GM19463 (cell line): ENCODE data around the gene ARHGAP33.

ENCODE experiments used
- ATAC-seq: cut with Tn5 transposase; IDR thresholded peaks from one replicate; pipeline ENCODE4 v1.9.1; 2021; ENCODE audit warnings: mild to moderate bottlenecking, moderate library complexity; ENCODE audit not compliant: unreplicated experiment

ARHGAP33 gene

GRCh38 chr19:35738887-35739229 is 36.5 kb upstream of the ARHGAP33 start:
- no peak for ATAC-seq

- ATAC-seq = no peak
Measured at GRCh38 chr19:35739275-35740107, 35.9 kb upstream of the ARHGAP33 start.

DNA sequence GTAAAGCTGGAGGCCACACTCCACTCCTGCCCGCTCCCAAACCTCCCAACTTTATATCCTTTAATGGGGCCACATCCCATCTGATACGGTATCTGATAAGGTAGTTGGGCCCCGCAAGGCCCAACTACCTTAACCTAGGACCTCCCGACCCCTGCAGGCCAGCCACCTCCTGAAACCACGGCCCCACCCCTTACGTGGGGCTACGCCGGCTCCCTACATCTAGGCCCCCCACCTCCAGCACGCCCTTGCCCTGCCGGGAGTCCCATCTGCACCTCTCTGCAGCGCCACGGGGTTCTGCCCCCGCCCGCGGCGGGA is 35.3 kb upstream of the ARHGAP33 start:
- peak; percentile 16 for ATAC-seq

- ATAC-seq = peak; percentile 62
Measured at GRCh38 chr19:35740423-35741202, 34.8 kb upstream of the ARHGAP33 start.

- no peak for ATAC-seq
Measured at GRCh38 chr19:35741203-35741515, 34.2 kb upstream of the ARHGAP33 start.

- no peak for ATAC-seq
Measured at GRCh38 chr19:35742121-35742724, 33.1 kb upstream of the ARHGAP33 start, which contains the start of gene IGFLR1. Gene IGFLR1 (minus strand): TSS chr19:35742452. CDS start chr19:35741180, 1,272 bp downstream.

DNA sequence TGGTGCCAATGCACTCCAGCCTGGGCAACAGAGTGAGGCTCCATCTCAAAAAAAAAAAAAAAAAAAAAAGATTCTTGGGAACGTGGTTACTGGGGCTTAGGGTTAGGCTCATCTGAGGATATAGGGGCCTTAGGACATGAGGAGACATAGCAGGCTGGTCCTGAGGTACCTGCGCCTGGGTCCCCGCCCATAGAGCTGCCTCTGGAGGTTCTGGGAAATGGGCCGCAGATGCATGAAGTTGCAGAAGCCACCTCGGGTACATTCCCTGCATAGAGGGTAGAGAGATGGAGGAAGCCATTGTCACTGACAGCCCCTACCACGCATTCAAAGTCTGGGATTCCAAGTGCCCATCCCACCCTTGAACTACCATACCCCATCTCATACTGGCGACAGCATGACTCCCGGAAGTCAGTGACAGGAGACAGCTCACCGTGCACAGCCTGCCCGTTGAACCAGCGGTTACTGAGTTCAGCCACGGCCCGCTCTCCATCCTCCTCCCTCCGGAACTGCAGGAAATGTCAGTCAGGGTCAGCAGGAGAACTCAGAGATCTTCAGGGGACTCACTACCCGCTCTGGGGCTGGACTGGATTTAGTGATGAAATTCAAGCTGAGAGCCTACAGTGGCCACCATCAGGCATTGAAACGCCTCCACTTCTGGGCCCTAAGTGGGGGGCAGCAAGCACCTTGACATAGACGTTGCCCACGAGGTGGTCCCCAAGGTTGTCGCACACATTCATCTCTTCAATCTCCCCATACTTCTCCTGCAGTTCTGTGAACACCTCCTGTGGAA is 31.5 kb upstream of the ARHGAP33 start:
- no peak for ATAC-seq

DNA sequence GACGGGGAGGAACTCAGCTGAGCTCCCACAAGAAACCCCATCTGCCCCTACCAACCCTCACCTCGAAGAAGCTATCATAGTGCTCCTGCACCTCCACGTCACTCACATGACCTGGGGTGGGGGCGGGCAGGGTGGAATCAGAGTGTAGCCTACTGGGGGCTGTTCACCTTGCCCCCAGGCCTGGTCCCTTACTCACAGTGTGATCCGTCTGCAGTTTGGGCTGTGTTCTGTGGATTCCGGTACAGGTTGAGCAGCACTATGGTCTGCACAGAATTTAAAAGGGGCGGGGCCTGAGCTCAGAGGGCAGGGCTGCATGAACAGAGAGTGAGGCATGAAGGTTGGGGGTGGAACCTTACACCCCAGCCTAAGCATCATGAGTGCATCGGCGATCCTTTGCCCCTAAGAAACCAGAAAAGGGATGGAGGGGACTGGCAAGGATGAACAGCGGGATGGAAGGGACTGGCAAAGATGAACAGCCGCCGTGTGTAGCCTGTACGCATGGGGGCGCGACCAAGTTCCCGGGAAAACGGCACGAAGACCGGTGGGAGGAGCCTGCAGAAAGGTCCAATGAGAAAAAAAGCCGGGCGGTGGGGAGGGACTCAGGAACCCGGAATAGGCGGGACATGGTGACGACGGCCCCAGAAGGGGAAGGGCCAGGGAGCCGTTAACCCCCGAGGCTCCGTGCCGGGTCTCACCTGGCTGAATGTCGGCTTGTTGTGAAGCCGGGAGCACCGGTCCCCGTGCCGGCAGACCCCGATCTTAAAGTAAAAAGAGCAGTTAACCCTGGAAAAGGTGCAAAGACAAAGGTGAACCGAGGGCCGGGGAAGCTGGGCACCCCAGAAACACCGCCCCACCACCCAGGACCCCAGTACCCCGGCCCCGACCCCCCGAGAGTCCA is 30.7 kb upstream of the ARHGAP33 start:
- ATAC-seq = peak; percentile 23

DNA sequence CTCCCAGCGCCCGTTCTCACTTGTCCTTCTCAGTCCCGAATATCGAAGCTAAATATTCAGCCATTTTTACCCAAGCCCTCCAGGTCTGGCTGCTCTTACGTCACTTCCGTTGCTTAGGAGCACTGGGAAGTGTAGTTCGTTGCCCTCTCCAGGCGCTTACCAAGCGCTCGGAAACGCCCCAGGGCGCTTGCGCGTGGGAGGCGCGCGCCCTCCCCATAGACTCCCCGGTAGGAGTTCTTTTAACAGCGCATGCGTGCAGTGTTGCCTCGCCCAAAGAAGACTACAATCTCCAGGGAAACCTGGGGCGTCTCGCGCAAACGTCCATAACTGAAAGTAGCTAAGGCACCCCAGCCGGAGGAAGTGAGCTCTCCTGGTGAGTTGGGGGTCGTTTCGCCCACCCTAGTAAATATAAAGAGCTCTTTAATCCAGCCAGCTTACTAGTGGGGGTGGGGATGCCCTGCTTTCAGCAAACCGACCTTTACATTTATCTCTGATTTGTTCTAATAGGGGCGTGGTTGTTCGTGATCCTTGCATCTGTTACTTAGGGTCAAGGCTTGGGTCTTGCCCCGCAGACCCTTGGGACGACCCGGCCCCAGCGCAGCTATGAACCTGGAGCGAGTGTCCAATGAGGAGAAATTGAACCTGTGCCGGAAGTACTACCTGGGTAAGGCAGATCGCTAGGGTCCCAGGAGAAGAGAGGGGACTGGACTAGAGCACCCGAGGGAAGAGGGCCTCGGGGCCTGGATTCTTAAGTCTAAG is 29.9 kb upstream of the ARHGAP33 start, which contains the start of the genes PSENEN and U2AF1L4:
Gene PSENEN, plus strand, starts transcription at position 324 of the 759 bp plus-strand sequence. Its CDS starts 280 bp downstream, at position 604.
Gene U2AF1L4, minus strand, starts transcription at position 91 of the 759 bp plus-strand sequence. Its CDS starts 27 bp downstream, at position 64.
- peak; percentile 31 for ATAC-seq

DNA sequence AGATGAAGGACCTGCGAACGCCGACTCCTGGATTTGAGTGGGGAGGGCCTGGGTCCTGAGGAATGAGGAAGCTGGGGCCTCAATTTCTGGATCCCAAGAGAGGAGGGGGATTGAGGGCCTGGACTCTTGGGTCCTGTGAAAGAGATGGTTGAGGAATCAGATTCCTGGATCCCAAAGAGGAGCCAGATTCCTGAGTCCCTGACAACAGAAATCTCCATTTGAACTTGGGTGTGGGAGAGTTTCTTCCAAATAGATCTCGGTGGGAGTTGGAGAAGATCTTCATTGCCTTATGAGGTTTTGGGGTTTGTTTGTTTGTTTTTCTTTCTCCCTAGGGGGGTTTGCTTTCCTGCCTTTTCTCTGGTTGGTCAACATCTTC is 29.3 kb upstream of the ARHGAP33 start:
- no peak for ATAC-seq

DNA sequence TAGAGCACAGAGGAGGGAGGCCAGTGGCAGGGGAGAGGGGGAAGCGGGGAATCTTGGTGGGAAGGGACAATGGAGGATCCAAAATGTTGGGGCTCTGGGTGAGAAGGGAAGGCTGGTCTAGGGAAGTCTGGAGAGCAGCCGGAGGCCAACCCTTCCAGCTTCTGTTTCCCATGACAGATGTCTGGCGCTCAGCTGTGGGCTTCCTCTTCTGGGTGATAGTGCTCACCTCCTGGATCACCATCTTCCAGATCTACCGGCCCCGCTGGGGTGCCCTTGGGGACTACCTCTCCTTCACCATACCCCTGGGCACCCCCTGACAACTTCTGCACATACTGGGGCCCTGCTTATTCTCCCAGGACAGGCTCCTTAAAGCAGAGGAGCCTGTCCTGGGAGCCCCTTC is 28.8 kb upstream of the ARHGAP33 start:
- ATAC-seq = no peak

DNA sequence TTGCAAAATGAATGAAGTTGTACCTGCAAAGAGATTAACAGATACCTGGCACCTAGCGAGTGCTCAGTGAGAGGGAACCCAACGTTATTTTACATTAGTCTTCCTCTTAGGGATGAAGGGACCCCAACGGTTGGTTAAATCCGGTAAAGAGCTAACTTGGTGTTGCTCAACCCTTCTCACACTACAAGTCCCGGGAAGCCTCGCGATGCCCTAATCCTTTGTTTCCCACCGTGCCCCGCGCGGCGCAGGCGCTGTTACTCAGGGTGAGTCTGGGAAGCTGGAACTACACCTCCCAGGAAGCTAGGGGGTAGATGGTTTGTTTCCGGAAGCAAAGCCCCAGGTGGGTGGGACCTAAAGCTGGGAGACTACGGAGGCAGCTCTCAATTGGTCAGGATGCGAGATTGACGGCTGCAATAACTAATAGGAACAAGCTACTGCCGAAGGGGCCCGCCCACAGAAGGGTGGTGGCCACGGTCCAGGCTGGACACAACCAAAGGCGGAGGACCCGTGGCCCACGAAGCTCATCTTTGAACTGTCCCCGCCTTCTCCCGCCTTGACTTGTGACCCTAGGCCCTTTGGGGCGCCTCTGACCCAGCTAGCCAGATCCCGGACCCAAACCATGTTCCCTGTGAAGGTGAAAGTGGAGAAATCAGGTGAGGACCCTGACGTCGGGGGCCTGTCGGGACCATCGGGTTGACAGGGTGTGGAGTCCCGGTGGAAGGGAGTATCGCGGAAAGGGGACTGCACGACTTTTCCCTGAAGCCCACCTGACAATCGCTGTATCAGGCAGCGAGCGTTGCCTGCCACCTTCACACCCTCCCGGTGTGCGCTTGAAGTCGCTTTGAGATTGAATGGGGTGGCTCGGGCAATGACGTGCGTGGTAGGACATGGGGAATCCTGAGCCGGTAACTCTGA is 27.0 kb upstream of the ARHGAP33 start, which contains the start of gene LIN37:
Gene LIN37, plus strand, starts transcription at position 471 of the 915 bp plus-strand sequence. Its CDS starts 149 bp downstream, at position 620.
- ATAC-seq = peak; percentile 77

GRCh38 chr19:35750167-35750566 is 25.2 kb upstream of the ARHGAP33 start:
- ATAC-seq = no peak

DNA sequence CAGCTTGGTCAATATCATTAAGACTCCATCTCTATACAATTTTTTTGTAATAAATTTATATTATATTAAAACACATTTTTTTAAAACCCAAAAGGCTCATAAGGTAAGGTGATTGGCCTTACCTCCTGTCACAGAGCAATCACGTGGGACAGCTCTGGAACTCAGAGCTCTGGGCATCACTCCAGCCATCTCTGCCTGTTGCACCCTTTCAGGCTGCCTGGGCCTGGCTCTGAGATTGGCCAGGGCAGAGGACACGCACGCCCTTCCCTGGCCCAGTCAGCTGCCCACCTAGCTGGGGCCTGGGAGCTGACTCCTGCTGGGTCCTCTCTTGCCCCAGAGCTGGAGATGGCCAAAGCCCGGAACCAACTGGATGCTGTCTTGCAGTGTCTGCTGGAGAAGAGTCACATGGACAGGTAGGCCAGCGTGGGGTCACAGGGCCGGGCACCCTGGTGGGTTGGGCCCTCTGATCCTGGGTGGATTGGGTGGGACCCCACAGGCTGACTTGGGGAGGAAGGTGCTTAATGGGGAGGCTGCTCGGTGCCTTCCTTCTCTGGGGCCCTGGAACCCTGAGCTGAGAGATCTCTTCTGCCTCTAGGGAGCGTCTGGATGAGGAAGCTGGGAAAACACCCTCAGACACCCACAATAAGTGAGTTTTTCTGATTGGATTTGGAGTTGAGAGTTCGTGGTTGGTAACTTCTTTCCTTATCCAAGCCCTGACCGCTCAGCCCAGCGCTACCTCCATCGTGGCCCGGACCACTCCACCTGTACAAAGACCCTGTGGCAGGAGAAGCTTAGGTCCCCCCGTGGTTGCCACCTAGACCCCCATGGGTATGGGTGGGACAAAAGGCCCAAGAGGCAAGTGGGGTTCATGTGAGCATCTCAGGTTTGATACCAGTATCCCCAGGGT is 23.3 kb upstream of the ARHGAP33 start:
- ATAC-seq = no peak

GRCh38 chr19:35752746-35753350 is 22.5 kb upstream of the ARHGAP33 start:
- ATAC-seq = no peak

GRCh38 chr19:35753634-35754369 is 21.6 kb upstream of the ARHGAP33 start:
- ATAC-seq = no peak
